DMS153 treated with DMSO at 0.1 percent for 48 hours (cell line): ENCODE results near the gene WNK1.

Source experiments
- DNase-seq: peaks from one replicate; lab custom pipeline; 2025; ENCODE audit not compliant: unreplicated experiment; lab: John Stamatoyannopoulos, UW

WNK1 gene

DNA sequence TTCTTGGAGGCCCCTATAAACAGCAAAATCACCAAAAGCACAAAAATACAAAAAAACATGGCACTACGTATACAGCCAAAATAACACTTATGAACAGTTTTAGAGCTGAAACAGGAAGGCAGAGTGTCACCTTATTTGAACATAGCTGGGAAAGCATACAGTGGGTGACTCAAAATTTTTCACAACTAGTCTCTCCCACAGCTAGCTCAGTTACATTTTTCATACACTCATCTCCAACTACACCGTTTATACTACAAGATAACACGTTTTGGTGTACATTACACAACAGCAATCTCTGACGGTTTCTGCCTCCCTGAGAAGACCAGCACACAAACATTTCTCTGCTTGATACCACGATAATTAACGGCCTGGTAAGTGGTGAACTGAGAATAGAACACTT is 194.3 kb downstream of the WNK1 start:
- DNase-seq, result no peak

DNA sequence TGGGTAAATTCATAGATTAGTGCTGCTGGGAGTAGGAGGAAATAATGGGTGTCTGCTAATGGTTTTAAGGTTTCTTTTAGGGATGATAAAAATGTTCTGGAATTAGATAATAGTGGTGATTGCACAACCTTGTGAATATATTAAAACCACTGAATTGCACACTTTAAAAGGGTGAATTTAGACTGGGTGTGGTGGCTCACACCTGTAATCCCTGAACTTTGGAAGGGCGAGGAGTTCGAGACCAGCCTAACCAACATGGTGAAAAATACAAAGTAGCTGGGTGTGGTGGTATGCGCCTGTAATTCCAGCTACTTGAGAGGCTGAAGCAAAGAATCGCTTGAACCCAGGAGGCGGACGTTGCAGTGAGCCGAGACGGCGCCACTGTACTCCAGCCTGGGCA is 195.9 kb downstream of the WNK1 start:
- DNase-seq, result no peak

- peak; percentile 97 for DNase-seq
These were observed 197.2 kb downstream of the WNK1 start, which contains the start of gene RAD52 for GRCh38 chr12:949453-950191. RAD52 (minus strand) TSS chr12:949694; CDS start chr12:933058, 16,636 bp downstream.

- no peak for DNase-seq
These were observed 198.8 kb downstream of the WNK1 start for GRCh38 chr12:951176-951575.

DNA sequence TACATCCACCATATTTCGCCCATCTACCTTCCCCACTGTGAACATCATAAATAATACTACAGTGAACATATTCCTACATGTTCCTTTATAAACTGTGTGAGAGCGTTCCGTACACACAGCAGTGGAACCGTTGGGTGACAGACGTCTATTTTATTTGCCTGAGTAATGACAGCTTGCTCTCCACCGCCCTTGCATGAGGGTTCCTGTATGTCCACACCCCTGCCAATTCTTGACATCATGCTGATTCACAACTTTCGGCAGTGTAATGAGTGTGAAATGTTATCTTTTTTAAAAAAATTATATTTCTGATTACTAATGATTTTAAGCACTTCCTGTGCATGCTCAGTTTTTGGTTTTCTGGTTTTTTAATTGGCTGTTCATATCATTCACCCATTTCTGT is 201.4 kb downstream of the WNK1 start:
- no peak for DNase-seq

GRCh38 chr12:954741-955140 is 202.4 kb downstream of the WNK1 start:
- DNase-seq, result no peak

GRCh38 chr12:955939-956338 is 203.6 kb downstream of the WNK1 start:
- no peak for DNase-seq

DNA sequence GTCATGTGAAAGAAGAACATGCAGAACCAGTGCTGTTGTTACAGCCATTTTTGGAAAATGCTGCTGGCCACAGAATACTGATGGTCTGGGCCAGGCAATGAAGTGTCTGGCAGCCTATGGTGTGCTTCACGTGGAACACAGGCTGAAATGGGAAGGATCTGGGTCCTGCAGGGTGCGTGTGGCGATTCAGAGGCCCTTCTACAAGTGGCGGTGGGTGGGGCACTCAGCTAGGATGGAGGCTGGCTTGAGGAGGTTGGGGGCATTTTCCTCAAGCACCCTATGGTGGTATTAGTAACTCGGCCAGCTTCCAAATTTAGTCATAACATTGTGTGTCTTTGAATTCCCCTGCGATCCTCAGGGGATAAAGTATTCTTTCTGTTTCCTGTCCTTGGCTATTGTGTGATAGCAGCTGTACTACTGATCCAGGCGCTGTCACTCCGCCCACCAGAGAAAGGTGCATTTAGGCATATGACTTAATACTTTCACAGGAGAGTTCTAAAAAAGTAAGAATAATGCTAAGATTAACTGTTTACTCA is 206.3 kb downstream of the WNK1 start:
- DNase-seq, result peak; percentile 21
